Fibroblast of mammary gland (primary cell): ENCODE measurements around the gene FBXO10.

ENCODE experiments used
- DNase-seq: peaks from one replicate; pipeline ENCODE4 v3.0.0-alpha.2; 2010; ENCODE audit warnings: low read depth
- H3K4me3 ChIP-seq: 2 replicates; pipeline ENCODE4 v1.5.1; 2011; ENCODE audit warnings: low read depth, mild to moderate bottlenecking, low read length, moderate library complexity; ENCODE audit not compliant: control insufficient read depth
- TF ChIP-seq, protein P1 (sequence below): conservative IDR thresholded peaks from 2 replicates; pipeline ENCODE4 v1.5.1; 2011; ENCODE audit warnings: low read depth, low read length, inconsistent platforms; ENCODE audit not compliant: control insufficient read depth, insufficient read depth

Gene FBXO10

DNA sequence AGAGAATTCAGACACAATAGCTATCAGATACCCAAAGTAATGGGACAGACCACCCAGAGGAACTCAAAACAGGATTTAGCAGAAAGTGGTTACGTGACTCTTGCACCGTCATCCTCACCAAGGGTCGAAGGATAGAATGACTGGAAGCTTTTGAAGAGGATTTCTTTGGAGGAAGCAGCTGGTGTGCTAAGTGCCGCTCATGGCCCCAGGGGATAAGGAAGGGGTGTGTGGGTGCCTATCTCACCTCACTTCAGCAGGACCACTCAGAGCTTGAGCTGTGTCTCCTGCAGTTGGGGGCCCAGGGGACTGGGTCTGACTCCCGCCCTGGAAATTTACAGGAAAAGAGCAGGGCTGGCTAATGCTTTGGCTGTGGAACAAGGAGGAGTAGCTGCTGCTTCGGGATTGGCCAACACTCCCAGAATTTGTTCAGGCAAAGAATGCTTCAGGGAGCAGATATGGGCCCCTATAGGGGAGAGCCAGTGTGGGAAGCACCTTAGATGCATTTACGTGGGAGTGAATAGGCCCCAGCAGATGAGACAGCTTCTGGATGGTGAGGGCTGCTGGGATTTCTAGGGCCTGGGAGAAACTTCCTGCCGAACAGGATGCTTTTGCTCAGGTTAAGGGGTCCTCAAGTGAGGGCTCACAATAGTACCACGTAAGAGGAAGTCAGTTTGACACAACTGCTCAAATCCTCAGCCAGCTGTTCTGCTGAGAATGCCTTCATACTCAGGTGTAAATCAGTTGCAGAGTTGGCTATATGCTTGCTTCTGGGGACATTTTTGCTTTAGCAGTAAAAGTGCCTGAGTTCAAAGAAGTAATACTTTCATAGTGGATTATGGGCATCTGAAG, 45.3 kb upstream of the FBXO10 start:
- DNase-seq = no peak
- TF ChIP-seq, protein P1, sequence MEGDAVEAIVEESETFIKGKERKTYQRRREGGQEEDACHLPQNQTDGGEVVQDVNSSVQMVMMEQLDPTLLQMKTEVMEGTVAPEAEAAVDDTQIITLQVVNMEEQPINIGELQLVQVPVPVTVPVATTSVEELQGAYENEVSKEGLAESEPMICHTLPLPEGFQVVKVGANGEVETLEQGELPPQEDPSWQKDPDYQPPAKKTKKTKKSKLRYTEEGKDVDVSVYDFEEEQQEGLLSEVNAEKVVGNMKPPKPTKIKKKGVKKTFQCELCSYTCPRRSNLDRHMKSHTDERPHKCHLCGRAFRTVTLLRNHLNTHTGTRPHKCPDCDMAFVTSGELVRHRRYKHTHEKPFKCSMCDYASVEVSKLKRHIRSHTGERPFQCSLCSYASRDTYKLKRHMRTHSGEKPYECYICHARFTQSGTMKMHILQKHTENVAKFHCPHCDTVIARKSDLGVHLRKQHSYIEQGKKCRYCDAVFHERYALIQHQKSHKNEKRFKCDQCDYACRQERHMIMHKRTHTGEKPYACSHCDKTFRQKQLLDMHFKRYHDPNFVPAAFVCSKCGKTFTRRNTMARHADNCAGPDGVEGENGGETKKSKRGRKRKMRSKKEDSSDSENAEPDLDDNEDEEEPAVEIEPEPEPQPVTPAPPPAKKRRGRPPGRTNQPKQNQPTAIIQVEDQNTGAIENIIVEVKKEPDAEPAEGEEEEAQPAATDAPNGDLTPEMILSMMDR = no peak

DNA sequence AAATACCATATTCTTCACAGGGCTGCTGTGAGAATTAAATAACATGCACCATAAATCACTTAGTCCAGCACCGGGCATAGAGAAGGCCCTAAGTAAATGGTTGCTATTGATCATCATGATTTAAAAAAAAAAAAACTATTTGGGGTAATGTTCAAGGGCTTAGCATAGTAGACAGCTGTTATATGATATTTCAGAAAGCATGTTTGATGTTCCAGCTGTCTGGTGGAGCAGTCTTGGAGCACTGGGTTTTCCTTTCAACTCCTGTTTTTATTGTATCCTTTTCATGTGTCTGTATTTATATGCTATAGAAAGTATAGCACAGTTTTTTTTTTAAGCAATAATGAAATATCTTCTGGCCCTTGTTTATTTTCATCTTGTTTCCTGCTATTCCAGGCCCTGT, 44.2 kb upstream of the FBXO10 start:
- TF ChIP-seq, protein P1 = no peak
- no peak overlapping the region for H3K4me3 ChIP-seq
- no peak for DNase-seq

More for the DNA sequence above, 45.3 kb upstream of the FBXO10 start:
- no peak overlapping the region for H3K4me3 ChIP-seq

DNA sequence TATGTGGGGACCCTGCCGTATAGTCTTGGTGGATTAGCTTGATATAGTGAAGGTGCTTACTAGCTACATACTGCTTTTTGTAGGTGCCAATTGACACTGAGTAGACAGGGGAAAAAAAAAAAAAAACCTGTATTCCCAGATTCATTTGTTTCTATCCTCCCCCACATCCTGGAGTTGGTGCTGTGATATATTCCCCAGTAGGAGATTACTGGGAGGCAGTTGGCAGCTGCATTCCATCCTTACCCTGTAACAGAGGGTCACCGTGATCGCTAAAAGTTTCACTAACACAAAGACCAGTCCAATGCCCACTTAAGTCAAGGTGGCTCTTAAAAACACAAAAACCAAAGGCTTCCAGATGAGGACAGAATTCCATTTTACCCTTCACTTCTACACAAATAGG, 43.6 kb upstream of the FBXO10 start:
- H3K4me3 ChIP-seq = no peak overlapping the region
- no peak for DNase-seq
- TF ChIP-seq, protein P1 = no peak

DNA sequence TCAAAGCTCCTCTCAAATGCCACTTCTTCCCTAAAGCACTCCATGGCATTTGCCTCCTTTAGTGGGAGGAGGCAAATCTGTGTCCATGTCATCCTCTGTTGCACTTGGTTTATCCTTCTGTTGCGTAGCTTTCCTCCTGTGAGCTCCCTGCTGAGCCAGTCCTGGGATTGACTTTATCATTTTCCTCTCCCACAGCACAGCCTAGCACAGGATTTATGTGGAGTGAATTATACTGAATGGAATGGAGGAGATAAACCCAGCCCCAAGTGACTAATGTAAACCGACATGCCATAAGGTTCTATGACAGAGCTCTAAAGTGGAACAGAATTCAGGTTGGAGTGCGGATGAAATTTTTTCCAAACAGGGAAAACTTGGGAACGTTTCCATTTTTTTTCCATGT, 42.6 kb upstream of the FBXO10 start:
- H3K4me3 ChIP-seq = no peak overlapping the region
- no peak for DNase-seq
- TF ChIP-seq, protein P1 = no peak

DNA sequence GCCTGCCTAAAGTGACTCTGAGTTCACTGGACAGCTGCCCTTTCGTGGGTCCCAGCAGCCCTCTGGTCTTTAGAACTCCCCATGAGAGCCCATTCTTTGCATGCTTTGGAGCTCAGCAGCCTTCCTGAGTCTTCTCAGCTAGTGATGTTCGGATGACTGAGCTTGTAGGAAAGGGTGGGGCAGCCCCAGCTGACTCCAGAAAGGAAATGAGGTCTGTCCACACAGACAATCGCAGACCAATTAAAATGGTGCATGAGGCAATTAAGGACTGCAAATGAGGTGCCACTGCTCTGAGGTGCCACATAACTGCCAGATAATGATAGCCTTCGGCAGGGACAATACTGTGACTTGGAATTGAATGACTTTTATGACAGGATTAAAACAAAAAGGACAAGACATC, 41.7 kb upstream of the FBXO10 start:
- H3K4me3 ChIP-seq = no peak overlapping the region
- TF ChIP-seq, protein P1 = no peak
- no peak for DNase-seq

DNA sequence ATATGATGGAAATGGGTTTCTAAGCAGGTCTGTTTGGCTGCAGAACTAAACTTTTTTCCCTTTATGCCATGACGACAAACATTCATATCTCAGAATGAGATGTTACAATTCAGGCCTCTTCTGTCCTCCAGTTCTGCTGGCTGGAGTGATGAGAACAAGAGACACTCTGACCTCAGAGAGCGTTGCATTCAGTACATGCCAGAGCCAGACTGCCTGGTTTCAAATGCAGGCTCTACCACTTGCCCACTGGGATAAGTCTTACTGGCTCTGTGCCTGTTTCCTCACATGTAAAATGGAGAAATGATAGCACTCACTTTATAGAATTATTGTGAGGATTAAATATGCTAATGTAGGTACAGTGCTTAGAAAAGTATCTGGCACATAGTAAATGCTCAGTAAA, 41.0 kb upstream of the FBXO10 start:
- no peak for DNase-seq
- no peak overlapping the region for H3K4me3 ChIP-seq
- TF ChIP-seq, protein P1 = no peak
